Thoracic aorta (tissue), 2 donors: ENCODE measurements around the gene RDX. TPM values are rescaled to one million over a fixed set of nuclear protein-coding genes. Genes with fewer than 3 reads are reported as not detected.

Experiments
- ATAC-seq: fragments of 150-250 bp; one replicate; pipeline ENCODE4 v1.8.0; 2017; ENCODE audit warnings: low read depth; ENCODE audit not compliant: insufficient number of reproducible peaks, low FRiP score
- DNase-seq: peaks from one replicate; pipeline ENCODE4 v3.0.0-alpha.2; 2020; ENCODE audit warnings: low spot score
- H3K27ac ChIP-seq, 2 donors: fragments of 200-600 bp; sonication (generic); 1 replicate in 1 of 2; 2 replicates in 1 of 2; pipeline ENCODE4 v1.5.1; 2016; ENCODE audit warnings: mild to moderate bottlenecking in 2 of 2, moderate library complexity in 2 of 2
- H3K27me3 ChIP-seq: fragments of 200-600 bp; sonication (generic); replicated peaks from 2 replicates; pipeline ENCODE4 v1.6.0; 2016; ENCODE audit warnings: mild to moderate bottlenecking; ENCODE audit not compliant: insufficient read depth
- H3K36me3 ChIP-seq: fragments of 200-600 bp; sonication (generic); one replicate; pipeline ENCODE4 v1.5.1; 2016
- H3K4me1 ChIP-seq, 2 donors: fragments of 200-600 bp; sonication (generic); 1 replicate in 1 of 2; 2 replicates in 1 of 2; pipeline versions ENCODE4 v1.5.1 to v1.6.0; 2016; ENCODE audit warnings: low read depth in 2 of 2, mild to moderate bottlenecking in 1 of 2; ENCODE audit not compliant: control insufficient read depth in 1 of 2
- H3K4me3 ChIP-seq: fragments of 200-600 bp; sonication (generic); 2 replicates; pipeline ENCODE4 v1.5.1; 2016; ENCODE audit warnings: mild to moderate bottlenecking
- H3K9me3 ChIP-seq: fragments of 200-600 bp; sonication (generic); 2 replicates; pipeline ENCODE4 v1.5.1; 2016
- CTCF ChIP-seq: fragments of 200-600 bp; sonication (generic); IDR thresholded peaks from one replicate; pipeline ENCODE4 v1.5.1; 2019; ENCODE audit warnings: antibody characterized with exemption
- total RNA-seq, 2 donors: library from RNA; depleted of rRNA; stranded (reverse); fragments of >200 nt; gene quantifications; one replicate each; pipeline versions ENCODE4 v1.1.0 to v1.2.3, GENCODE V29; 2016

Gene RDX
- total RNA-seq, 2 donors from 2014 or later = 54.4 to 86.8 TPM

- no peak overlapping the region for H3K4me3 ChIP-seq
- TF ChIP-seq CTCF = no peak
- ATAC-seq (no peak), DNase-seq (no peak)
- no peaks in the 10 kb centered on the region for H3K27me3 ChIP-seq
- H3K9me3 ChIP-seq = no peaks in the 10 kb centered on the region
- H3K36me3 ChIP-seq = no peaks in the 10 kb centered on the region
- no peaks in the 10 kb centered on the region for H3K4me1 ChIP-seq
- H3K27ac ChIP-seq = no peak overlapping the region
Measured at GRCh38 chr11:110305169-110306018, 9.0 kb upstream of the RDX start.

DNA sequence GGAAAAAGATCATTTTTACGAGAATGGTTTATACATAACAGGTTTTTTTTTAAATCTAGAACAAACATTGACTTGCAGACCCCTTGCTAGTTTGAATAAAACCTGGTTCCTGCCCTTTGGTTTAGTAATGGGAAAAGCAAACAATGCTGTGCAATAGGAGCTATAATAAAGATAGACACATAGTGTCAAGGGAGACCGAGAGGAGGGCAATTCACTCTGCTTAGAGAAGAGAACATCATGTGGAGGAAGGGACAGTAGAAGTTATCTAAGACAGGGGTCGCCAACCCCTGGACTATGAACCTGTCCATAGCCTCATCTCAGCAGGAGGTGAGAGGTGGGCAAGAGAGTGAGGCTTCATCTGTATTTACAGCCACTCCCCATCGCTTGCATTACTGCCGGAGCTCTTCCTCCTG lies 7.0 kb upstream of the RDX start:
- TF ChIP-seq CTCF = no peak
- no peaks in the 10 kb centered on the region for H3K9me3 ChIP-seq
- H3K4me1 ChIP-seq = no peaks in the 10 kb centered on the region
- no peak overlapping the region for H3K4me3 ChIP-seq
- H3K27me3 ChIP-seq = no peaks in the 10 kb centered on the region
- H3K27ac ChIP-seq = no peak overlapping the region
- no peak for ATAC-seq
- no peak for DNase-seq
- no peaks in the 10 kb centered on the region for H3K36me3 ChIP-seq

- Histone ChIP-seq H3K36me3 (no peaks in the 10 kb centered on the region), H3K4me3 (no peak overlapping the region), H3K9me3 (no peaks in the 10 kb centered on the region), H3K27ac (no peak overlapping the region), H3K27me3 (no peaks in the 10 kb centered on the region), H3K4me1 (peaks cover 0 to 6% of the 10 kb centered on the region in 2 donors)
- no peak for DNase-seq
- ATAC-seq = no peak
- no peak for TF ChIP-seq CTCF
Measured at GRCh38 chr11:110301577-110301976, 5.2 kb upstream of the RDX start.

GRCh38 chr11:110301032-110301431 lies 4.6 kb upstream of the RDX start:
- Histone ChIP-seq H3K27me3 (no peaks in the 10 kb centered on the region), H3K27ac (no peak overlapping the region), H3K9me3 (no peaks in the 10 kb centered on the region), H3K36me3 (no peaks in the 10 kb centered on the region), H3K4me3 (no peak overlapping the region), H3K4me1 (peaks cover 0 to 6% of the 10 kb centered on the region in 2 donors)
- TF ChIP-seq CTCF = no peak
- DNase-seq = no peak
- ATAC-seq = no peak

DNA sequence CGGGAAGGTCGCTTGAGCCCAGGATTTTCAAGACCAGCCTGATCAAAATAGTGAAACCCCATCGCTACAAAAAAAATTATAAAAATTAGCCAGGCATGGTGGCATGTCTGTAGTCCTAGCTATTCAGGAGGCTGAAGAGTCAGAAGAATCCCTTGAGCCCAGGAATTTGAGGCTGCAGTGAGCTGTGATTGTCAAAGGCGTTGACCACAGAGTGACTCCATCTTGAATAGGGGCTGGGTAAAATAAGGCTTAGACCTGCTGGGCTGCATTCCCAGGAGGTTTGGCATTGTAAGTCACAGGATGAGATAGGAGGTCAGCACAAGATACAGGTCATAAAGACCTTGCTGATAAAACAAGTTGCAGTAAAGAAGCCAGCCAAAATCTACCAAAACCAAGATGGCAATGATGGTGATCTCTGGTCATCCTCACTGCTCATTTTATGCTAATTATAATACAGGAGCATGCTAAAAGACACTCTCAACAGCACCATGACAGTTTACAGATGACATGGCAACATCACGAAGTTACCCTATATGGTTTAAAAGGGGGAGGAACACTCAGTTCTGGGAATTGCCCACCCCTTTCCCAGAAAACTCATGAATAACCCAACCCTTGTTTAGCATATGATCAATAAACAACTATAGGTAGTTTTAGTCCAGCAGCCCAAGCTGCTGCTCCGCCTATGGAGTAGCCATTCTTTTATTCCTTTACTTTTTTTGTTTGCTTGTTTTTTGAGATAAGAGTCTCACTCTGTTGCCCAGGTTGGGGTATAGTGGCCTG lies 2.8 kb upstream of the RDX start:
- H3K36me3 ChIP-seq = no peaks in the 10 kb centered on the region
- H3K4me1 ChIP-seq = peaks cover 4 to 17% of the 10 kb centered on the region in 2 donors
- ATAC-seq (no peak), DNase-seq (no peak)
- no peak for TF ChIP-seq CTCF
- H3K4me3 ChIP-seq = no peak overlapping the region
- H3K27me3 ChIP-seq = no peaks in the 10 kb centered on the region
- H3K27ac ChIP-seq = no peak overlapping the region
- no peaks in the 10 kb centered on the region for H3K9me3 ChIP-seq
